NCI-H1092 (cell line): ENCODE results near the gene GPR89B.
"Not testable (repeated sequence)": the region's sequence is repeated elsewhere in the genome, so short reads cannot be mapped to it uniquely, and the experiment has no call there.

Experiments
- DNase-seq: peaks from one replicate; lab custom pipeline; 2025; lab: John Stamatoyannopoulos, UW

GPR89B gene

DNA sequence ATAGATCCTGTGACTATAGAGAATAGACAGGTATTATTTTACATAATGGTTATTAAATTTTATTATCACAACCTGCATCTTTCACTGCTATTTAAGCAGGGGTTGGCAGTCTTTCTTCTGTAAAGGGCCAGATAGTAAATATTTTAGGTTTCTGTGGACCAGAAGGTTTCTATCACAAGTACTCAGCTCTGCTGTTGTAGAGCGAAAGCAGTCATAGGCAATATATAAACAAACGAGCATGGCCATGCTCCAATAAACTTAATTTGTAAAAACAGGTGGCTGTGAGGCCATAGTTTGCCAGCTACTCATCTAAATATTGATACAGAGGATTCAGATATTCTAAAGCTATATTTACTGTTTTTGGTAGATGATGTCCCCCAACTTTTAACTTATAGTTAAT lies 12.2 kb downstream of the GPR89B start:
- not testable (repeated sequence) for DNase-seq

GRCh38 chr1:147942563-147942962 lies 14.3 kb downstream of the GPR89B start:
- DNase-seq, result not testable (repeated sequence)

DNA sequence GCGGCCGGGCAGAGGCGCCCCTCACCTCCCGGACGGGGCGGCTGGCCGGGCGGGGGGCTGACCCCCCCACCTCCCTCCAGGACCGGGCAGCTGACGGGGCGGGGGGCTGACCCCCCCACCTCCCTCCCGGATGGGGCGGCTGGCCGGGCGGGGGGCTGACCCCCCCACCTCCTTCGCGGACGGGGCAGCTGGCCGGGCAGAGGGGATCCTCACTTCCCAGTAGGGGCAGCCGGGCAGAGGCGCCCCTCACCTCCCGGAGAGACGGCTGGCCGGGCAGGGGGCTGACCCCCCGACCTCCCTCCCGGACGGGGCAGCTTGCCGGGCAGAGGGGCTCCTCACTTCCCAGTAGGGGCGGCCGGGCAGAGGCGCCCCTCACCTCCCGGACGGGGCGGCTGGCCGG lies 21.3 kb downstream of the GPR89B start:
- DNase-seq, result not testable (repeated sequence)

- not testable (repeated sequence) for DNase-seq
Measured at GRCh38 chr1:147958906-147959305, 30.7 kb downstream of the GPR89B start.

- DNase-seq, result not testable (repeated sequence)
Measured at GRCh38 chr1:147959680-147960079, 31.5 kb downstream of the GPR89B start.

GRCh38 chr1:147964575-147964974 lies 36.4 kb downstream of the GPR89B start:
- DNase-seq, result not testable (repeated sequence)

DNA sequence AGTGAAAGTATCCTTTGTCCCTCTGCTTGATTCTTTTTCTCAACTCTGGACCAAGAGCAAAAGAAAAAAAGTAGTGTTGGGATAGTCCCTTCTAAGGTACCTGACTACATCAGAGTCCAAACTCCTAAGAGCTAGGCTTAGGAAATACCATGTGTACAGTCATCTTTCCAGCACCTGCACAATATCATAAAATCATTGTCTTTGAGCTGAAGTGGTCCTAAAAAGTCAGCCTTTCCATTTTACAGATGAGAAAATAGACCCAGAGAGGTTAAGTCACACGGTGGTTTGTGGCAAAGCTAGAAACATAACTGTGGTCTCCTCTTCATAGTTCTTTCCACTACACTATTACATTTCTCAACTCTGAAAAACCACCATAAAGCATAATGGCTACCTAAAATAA lies 38.4 kb downstream of the GPR89B start:
- not testable (repeated sequence) for DNase-seq

DNA sequence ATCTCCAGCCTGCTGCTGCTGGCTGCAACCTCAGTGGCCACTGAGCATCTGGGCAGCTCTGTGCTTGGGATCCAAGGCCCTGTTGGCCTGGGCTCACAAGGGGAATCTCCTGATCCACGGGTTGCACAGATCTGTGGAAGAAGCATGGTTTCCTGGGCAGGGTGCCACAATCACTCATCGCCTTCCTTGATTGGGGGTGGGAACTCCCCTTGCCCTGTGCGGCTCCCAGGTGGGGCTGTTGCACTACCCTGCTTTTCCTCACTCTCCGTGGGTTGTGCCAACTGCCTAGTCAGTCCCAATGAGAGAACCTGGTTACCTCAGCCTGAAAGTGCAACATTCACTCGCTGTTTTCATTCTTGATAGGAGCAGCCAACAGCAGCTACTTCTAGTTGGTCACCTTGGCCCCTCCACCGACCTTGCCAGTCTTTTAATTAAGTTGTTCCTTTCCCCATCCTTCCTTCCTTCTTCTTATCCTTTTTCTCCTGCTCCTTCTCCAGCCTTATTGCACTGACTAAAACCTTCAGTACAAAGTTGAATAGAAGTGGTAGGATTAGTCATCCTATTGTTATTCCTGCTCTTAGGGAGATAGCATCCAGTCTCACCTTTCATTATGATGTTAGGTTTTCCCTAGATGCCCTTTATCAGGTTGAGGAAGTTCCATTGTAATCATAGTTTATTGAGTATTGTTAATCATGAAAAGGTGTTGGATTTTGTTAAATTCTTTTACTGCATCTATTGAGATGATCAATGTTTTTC lies 50.9 kb downstream of the GPR89B start:
- DNase-seq, result not testable (repeated sequence)

- DNase-seq, result not testable (repeated sequence)
Measured at GRCh38 chr1:147985374-147985773, 57.2 kb downstream of the GPR89B start.

GRCh38 chr1:147987893-147988292 lies 59.7 kb downstream of the GPR89B start:
- not testable (repeated sequence) for DNase-seq

GRCh38 chr1:147992916-147993315 lies 64.7 kb downstream of the GPR89B start:
- DNase-seq, result not testable (repeated sequence)

DNA sequence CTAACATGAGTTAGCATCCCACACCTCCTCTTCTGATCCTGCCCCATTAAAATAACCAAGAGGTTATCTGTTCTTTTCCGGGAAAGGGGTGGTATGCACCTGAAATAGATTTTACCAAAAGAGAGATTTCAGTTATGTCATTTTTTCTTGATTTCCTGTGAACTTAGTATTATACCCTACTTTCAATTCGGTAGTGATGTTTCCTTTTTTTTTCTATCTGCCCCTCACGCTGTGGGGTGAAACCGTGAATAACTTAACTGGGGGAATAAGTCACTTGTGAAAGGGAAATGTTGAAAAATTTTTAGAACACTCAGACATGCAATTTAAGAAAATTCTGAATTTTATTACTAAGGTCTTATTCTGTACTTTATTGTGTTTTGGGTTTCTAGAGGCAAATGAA lies 65.2 kb downstream of the GPR89B start:
- DNase-seq, result not testable (repeated sequence)

DNA sequence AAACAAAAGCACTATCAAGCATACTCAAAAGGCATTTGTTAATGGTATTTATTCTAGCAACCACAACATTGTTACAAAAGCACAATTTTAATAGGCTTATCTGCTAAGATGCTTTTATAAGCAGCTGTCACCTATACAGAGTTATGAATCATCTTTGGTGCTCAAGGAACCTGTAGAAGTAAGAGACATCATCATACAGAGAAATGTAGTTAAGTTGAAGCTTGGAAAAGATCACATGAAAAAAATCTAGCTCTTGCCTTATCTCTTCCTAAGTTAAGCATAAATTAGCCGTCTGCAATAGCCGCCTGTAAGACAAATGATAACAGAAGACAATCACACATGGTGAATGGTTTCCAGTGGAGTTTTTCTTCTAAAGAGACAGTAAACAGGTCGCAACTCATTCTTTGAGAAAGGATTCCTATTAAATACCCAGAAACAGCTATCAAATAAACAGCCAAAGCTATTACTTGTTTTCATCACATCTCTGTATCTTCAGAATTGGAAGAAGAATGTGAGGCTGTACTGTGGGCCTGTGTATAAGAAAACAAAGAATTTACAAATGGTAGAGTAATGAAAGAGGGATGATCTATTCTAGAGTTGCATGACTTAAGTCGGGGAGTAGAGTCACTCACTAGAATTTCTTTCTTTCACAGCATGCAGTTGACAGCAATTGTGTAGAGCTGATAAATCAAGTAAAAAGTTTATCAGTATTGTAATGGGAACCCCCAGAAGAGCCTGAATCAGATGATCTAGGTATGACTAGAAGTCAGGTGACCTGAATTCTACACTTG lies 65.8 kb downstream of the GPR89B start:
- DNase-seq, result not testable (repeated sequence)

DNA sequence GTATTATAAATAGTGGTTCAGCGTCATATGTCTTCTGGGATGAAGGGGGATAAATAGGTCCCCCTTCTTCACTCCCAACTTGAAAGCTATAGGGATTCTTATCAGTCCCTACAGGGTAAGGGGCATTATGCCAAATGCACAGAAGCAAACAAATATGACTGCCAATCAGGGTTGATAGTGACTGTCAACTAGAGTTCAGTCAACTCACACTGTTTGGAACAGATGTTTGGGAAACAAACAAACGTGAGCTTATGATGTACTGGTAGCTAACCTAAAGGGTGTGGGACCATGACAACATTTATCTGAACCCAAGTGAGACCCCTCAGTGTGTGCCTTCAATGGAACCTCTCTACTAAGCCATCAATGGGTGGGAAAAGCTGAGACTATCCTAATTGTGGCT lies 67.9 kb downstream of the GPR89B start:
- DNase-seq, result not testable (repeated sequence)

- not testable (repeated sequence) for DNase-seq
Measured at GRCh38 chr1:148007724-148008123, 79.5 kb downstream of the GPR89B start.

DNA sequence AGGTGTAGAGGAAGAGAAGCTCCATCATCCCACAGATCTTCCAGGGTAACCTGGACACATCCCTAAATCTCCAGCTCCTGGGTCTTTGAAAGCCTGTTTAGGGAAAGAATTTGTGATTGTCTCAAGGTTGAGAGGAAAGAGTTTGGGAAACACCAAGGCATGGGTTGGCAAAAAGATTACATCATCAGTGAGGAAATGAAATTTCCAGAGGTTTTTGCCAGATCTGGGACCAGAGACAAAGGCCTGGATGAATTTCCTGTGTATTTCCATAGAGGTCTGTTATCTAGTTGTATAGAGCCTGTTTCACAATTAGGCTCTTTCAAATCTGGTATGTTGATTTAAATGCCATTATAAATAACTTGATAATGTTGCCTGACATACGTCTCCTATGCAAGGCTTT lies 82.3 kb downstream of the GPR89B start:
- no peak for DNase-seq

- not testable (repeated sequence) for DNase-seq
Measured at GRCh38 chr1:148013177-148014144, 85.2 kb downstream of the GPR89B start.

- not testable (repeated sequence) for DNase-seq
Measured at GRCh38 chr1:148014289-148015200, 86.3 kb downstream of the GPR89B start.

DNA sequence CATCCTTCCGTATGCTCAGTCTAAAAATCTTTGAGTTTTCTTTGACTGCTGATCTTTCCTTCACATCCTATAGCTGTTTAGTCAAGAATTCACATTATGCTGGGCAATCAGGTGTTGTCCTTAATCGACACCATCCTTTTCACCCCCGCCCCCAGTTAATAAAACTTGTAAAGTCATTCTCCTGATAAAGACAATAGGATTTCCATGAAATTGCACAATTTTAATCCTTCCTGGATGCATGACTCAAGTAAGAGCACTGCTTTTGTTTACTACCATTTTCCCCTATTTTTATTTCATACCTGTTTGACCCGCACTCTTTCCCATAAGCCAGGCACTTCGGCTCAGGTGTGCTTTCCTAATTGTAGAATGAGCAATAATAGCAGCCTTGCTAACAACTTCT lies 96.7 kb downstream of the GPR89B start:
- DNase-seq, result not testable (repeated sequence)

DNA sequence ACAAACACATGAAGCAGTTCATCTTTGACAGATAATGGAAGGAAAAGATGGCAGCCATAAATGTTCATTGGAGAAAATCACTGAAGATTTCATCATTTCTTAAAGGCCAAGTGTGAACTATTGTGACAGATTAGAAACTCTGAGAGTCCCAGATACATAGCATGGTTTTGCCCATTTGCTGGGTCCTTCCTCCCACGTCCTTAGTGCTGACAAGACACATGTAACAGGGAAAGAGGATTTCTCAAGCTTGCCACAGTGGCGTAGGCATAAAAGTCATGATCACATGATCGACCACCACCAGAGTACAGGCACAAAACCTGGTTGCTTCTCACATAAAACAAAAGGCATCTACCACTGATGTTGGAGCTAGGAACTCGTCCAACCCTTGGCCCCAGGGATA lies 98.8 kb downstream of the GPR89B start:
- not testable (repeated sequence) for DNase-seq

GRCh38 chr1:148032247-148032646 lies 104.0 kb downstream of the GPR89B start:
- not testable (repeated sequence) for DNase-seq
